ENCODE data around the gene MBD4.

- TF ChIP-seq EZH2 (IDR thresholded peaks at IDR 0.05; ENCODE audit: low read length) (no peak), CTCF (optimal IDR thresholded peaks at IDR 0.05 in 1 of 3, IDR thresholded peaks at IDR 0.05 in 1 of 3, conservative IDR thresholded peaks at IDR 0.05 in 1 of 3; ENCODE audit: extremely low read depth in 1 of 3, insufficient read depth in 2 of 3, low read length in 3 of 3) (no peak)
Observed at GRCh38 chr3:129421236-129421883, 18.4 kb downstream of the MBD4 start.
